Mesenchymal stem cell (in vitro differentiated cells and primary cell): ENCODE results near the gene CDK14.

Experiments
- DNase-seq: peaks from one replicate; pipeline ENCODE4 v3.0.0-alpha.2; 2013
- H2AFZ ChIP-seq: one replicate; pipeline ENCODE4 v1.6.1; 2013; ENCODE audit warnings: low read depth, mild to moderate bottlenecking, control low read depth, inconsistent platforms, low read length, moderate library complexity
- H2AK5ac ChIP-seq: 2 replicates; pipeline ENCODE4 v1.6.1; 2013; ENCODE audit warnings: low read length, moderate library complexity, mild to moderate bottlenecking, inconsistent platforms; ENCODE audit not compliant: severe bottlenecking
- H2BK120ac ChIP-seq: one replicate; pipeline ENCODE4 v1.6.1; 2013; ENCODE audit warnings: low read depth, mild to moderate bottlenecking, inconsistent platforms, low read length, moderate library complexity
- H2BK12ac ChIP-seq, 2 experiments: one replicate each; pipeline ENCODE4 v1.6.1; 2013; ENCODE audit warnings: inconsistent platforms in 2 of 2, low read length in 2 of 2, mild to moderate bottlenecking in 2 of 2, moderate library complexity in 2 of 2, control low read depth in 1 of 2
- H2BK15ac ChIP-seq: one replicate; pipeline ENCODE4 v1.6.1; 2013; ENCODE audit warnings: mild to moderate bottlenecking, low read depth, inconsistent platforms; ENCODE audit not compliant: poor library complexity, severe bottlenecking
- H2BK5ac ChIP-seq: 2 replicates; pipeline ENCODE4 v1.6.1; 2013; ENCODE audit warnings: low read depth, mild to moderate bottlenecking, low read length, control low read depth, inconsistent platforms; ENCODE audit not compliant: poor library complexity, severe bottlenecking
- H3K14ac ChIP-seq, 2 experiments: one replicate each; pipeline ENCODE4 v1.6.1; 2013; ENCODE audit warnings: inconsistent platforms in 2 of 2, low read length in 2 of 2, control low read depth in 1 of 2, mild to moderate bottlenecking in 1 of 2, moderate library complexity in 1 of 2
- H3K18ac ChIP-seq, 2 experiments: one replicate each; pipeline ENCODE4 v1.6.1; 2013; ENCODE audit warnings: inconsistent platforms in 2 of 2, low read length in 2 of 2, control low read depth in 1 of 2, low read depth in 1 of 2, mild to moderate bottlenecking in 1 of 2
- H3K23ac ChIP-seq, 2 experiments: one replicate each; pipeline ENCODE4 v1.6.1; 2013; ENCODE audit warnings: inconsistent platforms in 2 of 2, low read length in 2 of 2, mild to moderate bottlenecking in 2 of 2, moderate library complexity in 2 of 2, control low read depth in 1 of 2
- H3K27ac ChIP-seq: 2 replicates; pipeline ENCODE4 v1.5.1; 2013; ENCODE audit warnings: mild to moderate bottlenecking, moderate library complexity, low read length, control low read depth, inconsistent platforms; ENCODE audit not compliant: poor library complexity, severe bottlenecking
- H3K27me3 ChIP-seq, 2 experiments: 2 replicates each; pipeline versions ENCODE4 v1.6.1 to v1.7.0; 2013; ENCODE audit warnings: low read length in 2 of 2, mild to moderate bottlenecking in 2 of 2, moderate library complexity in 2 of 2, control low read depth in 1 of 2, inconsistent platforms in 1 of 2; ENCODE audit not compliant: control insufficient read depth in 1 of 2, insufficient read depth in 1 of 2
- H3K36me3 ChIP-seq, 2 experiments: 2 replicates each; pipeline versions ENCODE4 v1.6.1 to v1.7.0; 2013; ENCODE audit warnings: low read length in 2 of 2, control low read depth in 1 of 2, inconsistent platforms in 1 of 2, low read depth in 1 of 2, mild to moderate bottlenecking in 1 of 2; ENCODE audit not compliant: insufficient read depth in 2 of 2, control insufficient read depth in 1 of 2
- H3K4ac ChIP-seq, 2 experiments: one replicate each; pipeline ENCODE4 v1.6.1; 2013; ENCODE audit warnings: inconsistent platforms in 2 of 2, low read length in 2 of 2, mild to moderate bottlenecking in 2 of 2, moderate library complexity in 2 of 2, control low read depth in 1 of 2, low read depth in 1 of 2
- H3K4me1 ChIP-seq: 2 replicates; pipeline ENCODE4 v1.6.1; 2013; ENCODE audit warnings: low read depth, low read length, control low read depth; ENCODE audit not compliant: control insufficient read depth, insufficient read depth
- H3K4me2 ChIP-seq: 2 replicates; pipeline ENCODE4 v1.6.1; 2013; ENCODE audit warnings: low read length, mild to moderate bottlenecking, inconsistent platforms; ENCODE audit not compliant: poor library complexity, severe bottlenecking
- H3K4me3 ChIP-seq, 2 experiments: 2 replicates each; pipeline versions ENCODE4 v1.5.1 to v1.7.0; 2013; ENCODE audit warnings: low read length in 2 of 2, mild to moderate bottlenecking in 2 of 2, control low read depth in 1 of 2, low read depth in 1 of 2; ENCODE audit not compliant: insufficient read depth in 1 of 2
- H3K79me1 ChIP-seq: replicated peaks from 2 replicates; pipeline ENCODE4 v1.6.1; 2013; ENCODE audit warnings: mild to moderate bottlenecking, control low read depth, low read length, inconsistent platforms; ENCODE audit not compliant: poor library complexity, severe bottlenecking
- H3K9ac ChIP-seq: 2 replicates; pipeline ENCODE4 v1.7.0; 2013; ENCODE audit warnings: mild to moderate bottlenecking, low read length, moderate library complexity
- H3K9me3 ChIP-seq: 2 replicates; pipeline ENCODE4 v1.7.0; 2013; ENCODE audit warnings: mild to moderate bottlenecking, low read length; ENCODE audit not compliant: control insufficient read depth
- H4K8ac ChIP-seq: one replicate; pipeline ENCODE4 v1.6.1; 2013; ENCODE audit warnings: inconsistent platforms, mild to moderate bottlenecking, low read length, moderate library complexity
- H4K91ac ChIP-seq: one replicate; pipeline ENCODE4 v1.6.1; 2013; ENCODE audit warnings: mild to moderate bottlenecking, low read length, inconsistent platforms
- WGBS: methylation state at CpG from one replicate; pipeline ENCODE4 v1.1.7; 2013; ENCODE audit warnings: mixed read lengths; 5-methylcytosine and 5-hydroxymethylcytosine counted together

The CDK14 gene

DNA sequence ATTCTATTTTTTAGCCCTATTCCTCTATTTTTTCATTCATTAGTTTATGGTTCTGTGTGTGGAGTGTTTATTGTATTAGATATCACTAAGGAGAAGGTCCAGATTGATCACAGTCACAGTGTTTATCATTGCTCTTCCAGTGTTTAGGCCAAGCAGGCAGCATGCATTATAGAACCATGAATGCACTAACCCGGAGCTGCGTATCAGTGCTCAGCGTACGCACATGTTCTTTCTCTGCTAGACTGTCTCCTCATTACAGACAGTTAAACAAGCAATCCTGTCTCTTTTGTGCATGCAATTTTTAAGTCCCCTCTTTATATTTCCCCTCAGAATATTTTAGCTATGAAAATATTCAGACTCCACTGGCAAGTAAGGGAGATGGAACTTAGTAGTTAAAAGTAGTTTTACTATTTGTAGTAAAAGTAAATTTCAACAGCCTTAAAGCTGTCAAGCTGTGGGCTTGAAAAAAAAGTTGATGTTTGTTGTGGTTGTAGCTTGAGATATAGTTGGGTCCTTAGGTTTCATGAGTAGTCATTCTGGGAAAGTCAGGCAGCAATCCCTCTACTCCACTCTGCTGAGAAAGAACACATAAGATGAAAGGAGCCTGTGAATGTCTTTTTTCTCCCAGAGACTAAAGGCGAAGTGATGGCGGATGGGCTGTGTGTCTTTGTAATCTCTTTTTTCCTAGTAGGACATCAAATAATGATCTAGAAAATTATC lies 260.4 kb downstream of the CDK14 start:
- no peak for DNase-seq
- H3K4me2 ChIP-seq = no peak overlapping the region
- no peak overlapping the region for H3K9ac ChIP-seq
- H4K8ac ChIP-seq = no peak overlapping the region
- H3K4me1 ChIP-seq = no peaks in the 10 kb centered on the region
- no peak overlapping the region for H2BK120ac ChIP-seq
- H3K9me3 ChIP-seq = no peaks in the 10 kb centered on the region
- H2BK5ac ChIP-seq = no peak overlapping the region
- no peak overlapping the region for H2BK15ac ChIP-seq
- WGBS = 86% methylated on average over 4 of the region's 6 CpGs
- H2AFZ ChIP-seq = no peak overlapping the region
- H4K91ac ChIP-seq = no peak overlapping the region
- no peaks in the 10 kb centered on the region for H3K27me3 ChIP-seq
- H3K23ac ChIP-seq = no peak overlapping the region
- no peak overlapping the region for H2BK12ac ChIP-seq
- H2AK5ac ChIP-seq = no peak overlapping the region
- no peak overlapping the region for H3K4ac ChIP-seq
- no peak overlapping the region for H3K4me3 ChIP-seq
- H3K36me3 ChIP-seq = no peaks in the 10 kb centered on the region
- H3K27ac ChIP-seq = no peak overlapping the region
- peaks cover 14% of the 10 kb centered on the region for H3K79me1 ChIP-seq
- no peak overlapping the region for H3K14ac ChIP-seq
- H3K18ac ChIP-seq = no peak overlapping the region

DNA sequence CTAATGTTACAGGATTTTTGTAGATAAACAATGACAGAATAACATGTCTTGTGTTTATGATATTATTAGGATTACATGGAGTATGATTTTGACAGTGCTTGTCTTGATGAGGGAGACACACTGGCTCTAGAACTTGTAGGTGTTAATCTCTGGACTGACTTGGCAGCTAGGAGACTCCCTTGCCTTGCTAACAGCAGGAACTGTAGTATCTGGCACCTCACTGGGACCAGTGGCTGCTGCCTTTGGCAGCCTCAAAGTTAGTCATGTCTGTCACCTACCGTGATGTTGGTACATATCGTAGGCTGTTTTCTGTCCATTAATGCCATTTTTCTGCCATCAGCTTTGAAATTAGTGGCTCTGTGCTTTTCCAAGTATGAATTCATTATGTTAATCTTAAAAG lies 261.5 kb downstream of the CDK14 start:
- no peak overlapping the region for H3K4me2 ChIP-seq
- no peak overlapping the region for H3K9ac ChIP-seq
- no peaks in the 10 kb centered on the region for H3K27me3 ChIP-seq
- H4K91ac ChIP-seq = no peak overlapping the region
- no peak overlapping the region for H2AFZ ChIP-seq
- H2BK15ac ChIP-seq = no peak overlapping the region
- no peak overlapping the region for H3K27ac ChIP-seq
- no peak overlapping the region for H4K8ac ChIP-seq
- H2BK5ac ChIP-seq = no peak overlapping the region
- H2BK12ac ChIP-seq = no peak overlapping the region
- H3K4me1 ChIP-seq = no peaks in the 10 kb centered on the region
- H3K4ac ChIP-seq = no peak overlapping the region
- H3K79me1 ChIP-seq = peaks cover 12% of the 10 kb centered on the region
- no peak overlapping the region for H2BK120ac ChIP-seq
- no peak overlapping the region for H3K23ac ChIP-seq
- no peak overlapping the region for H3K18ac ChIP-seq
- no peaks in the 10 kb centered on the region for H3K9me3 ChIP-seq
- DNase-seq = no peak
- WGBS = 97% methylated on average over 2 of the region's 2 CpGs
- H2AK5ac ChIP-seq = no peak overlapping the region
- H3K4me3 ChIP-seq = no peak overlapping the region
- H3K36me3 ChIP-seq = no peaks in the 10 kb centered on the region
- no peak overlapping the region for H3K14ac ChIP-seq

DNA sequence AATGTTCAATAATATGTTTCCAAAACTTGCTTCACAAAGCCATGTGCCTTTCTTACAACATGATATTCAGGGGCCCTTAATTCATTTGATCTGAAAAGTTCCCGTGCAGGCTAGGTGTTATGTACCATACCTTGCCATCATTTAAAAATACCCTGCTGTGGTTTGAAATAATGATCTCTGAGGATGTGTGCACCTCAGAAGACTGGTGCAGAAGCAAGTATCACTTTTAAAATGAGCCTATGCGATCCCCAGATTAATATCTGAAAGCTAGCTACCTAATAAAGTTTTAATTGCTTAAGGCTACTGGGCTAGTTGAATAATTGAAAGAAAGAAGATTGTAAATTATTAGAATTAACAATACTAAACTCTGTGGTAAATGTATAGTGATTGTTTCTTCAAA lies 262.4 kb downstream of the CDK14 start:
- H3K4me2 ChIP-seq = no peak overlapping the region
- H3K18ac ChIP-seq = no peak overlapping the region
- no peak overlapping the region for H2AFZ ChIP-seq
- H3K36me3 ChIP-seq = no peaks in the 10 kb centered on the region
- no peak overlapping the region for H3K4me3 ChIP-seq
- H3K9ac ChIP-seq = no peak overlapping the region
- no CpG with 5 or more reads among the region's 2 CpGs for WGBS
- H2AK5ac ChIP-seq = no peak overlapping the region
- H3K79me1 ChIP-seq = peaks cover 12% of the 10 kb centered on the region
- H4K91ac ChIP-seq = no peak overlapping the region
- no peak overlapping the region for H3K27ac ChIP-seq
- H3K4me1 ChIP-seq = no peaks in the 10 kb centered on the region
- H2BK120ac ChIP-seq = no peak overlapping the region
- H3K23ac ChIP-seq = no peak overlapping the region
- no peak for DNase-seq
- H2BK5ac ChIP-seq = no peak overlapping the region
- H3K9me3 ChIP-seq = no peaks in the 10 kb centered on the region
- no peak overlapping the region for H3K14ac ChIP-seq
- no peaks in the 10 kb centered on the region for H3K27me3 ChIP-seq
- no peak overlapping the region for H4K8ac ChIP-seq
- H3K4ac ChIP-seq = no peak overlapping the region
- H2BK12ac ChIP-seq = no peak overlapping the region
- no peak overlapping the region for H2BK15ac ChIP-seq

DNA sequence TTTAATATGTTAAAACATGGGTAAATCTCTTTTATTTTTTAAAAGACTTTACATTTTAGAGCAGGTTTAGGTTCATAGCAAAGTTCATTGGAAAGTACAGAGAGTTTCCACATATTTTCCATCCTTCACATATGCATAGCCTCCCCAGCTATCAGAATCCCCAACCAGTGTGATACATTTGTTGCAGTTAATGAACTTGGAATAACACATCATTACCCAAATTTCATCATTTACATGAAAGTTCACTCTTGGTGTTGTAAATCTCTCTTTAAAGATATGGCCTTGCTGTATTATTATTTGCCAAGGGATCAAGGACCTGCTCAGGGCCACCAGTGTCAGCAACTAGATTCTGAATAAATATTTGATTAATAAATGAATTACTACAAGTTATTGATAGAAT lies 263.4 kb downstream of the CDK14 start:
- no peak overlapping the region for H3K4me2 ChIP-seq
- no peaks in the 10 kb centered on the region for H3K27me3 ChIP-seq
- H3K14ac ChIP-seq = no peak overlapping the region
- H2AK5ac ChIP-seq = no peak overlapping the region
- H3K9ac ChIP-seq = no peak overlapping the region
- H2BK15ac ChIP-seq = no peak overlapping the region
- H3K4me3 ChIP-seq = no peak overlapping the region
- H3K18ac ChIP-seq = no peak overlapping the region
- H3K4ac ChIP-seq = no peak overlapping the region
- H3K4me1 ChIP-seq = no peaks in the 10 kb centered on the region
- no peak overlapping the region for H4K8ac ChIP-seq
- H2BK120ac ChIP-seq = no peak overlapping the region
- no peak overlapping the region for H3K23ac ChIP-seq
- DNase-seq = no peak
- no peaks in the 10 kb centered on the region for H3K36me3 ChIP-seq
- H3K79me1 ChIP-seq = peaks cover 7% of the 10 kb centered on the region
- no peak overlapping the region for H2BK5ac ChIP-seq
- H3K9me3 ChIP-seq = no peaks in the 10 kb centered on the region
- H3K27ac ChIP-seq = no peak overlapping the region
- no peak overlapping the region for H2BK12ac ChIP-seq
- no peak overlapping the region for H4K91ac ChIP-seq
- H2AFZ ChIP-seq = no peak overlapping the region
